ENCODE results near the gene FAM76A.
"Not testable (repeated sequence)": the region's sequence is repeated elsewhere in the genome, so short reads cannot be mapped to it uniquely, and the experiment has no call there.

FAM76A gene

GRCh38 chr1:27806758-27807157 lies 81.0 kb downstream of the FAM76A start:
- no peak overlapping the region for H2BK5ac ChIP-seq (ENCODE audit: low read length)
- no peak for DNase-seq
- no peak overlapping the region for H2BK120ac ChIP-seq (ENCODE audit: low read depth, low read length)
- H3K4me3 ChIP-seq (ENCODE audit: low read length) = no peak overlapping the region
- H3K27ac ChIP-seq (ENCODE audit: low read depth, low read length) = no peak overlapping the region
- H3K36me3 ChIP-seq (ENCODE audit: control insufficient read depth, insufficient read depth, low read length) = peaks cover 1% of the 10 kb centered on the region
- no peak overlapping the region for H3K4ac ChIP-seq (ENCODE audit: low read depth, low read length)
- no peak overlapping the region for H3K9ac ChIP-seq (ENCODE audit: low read length)
- no peak overlapping the region for H3K4me2 ChIP-seq (ENCODE audit: low read length)
- no peak overlapping the region for H4K8ac ChIP-seq (ENCODE audit: low read depth, low read length)
- no peaks in the 10 kb centered on the region for H3K27me3 ChIP-seq (ENCODE audit: insufficient read depth, low read length, poor library complexity)
- no peak overlapping the region for H2BK15ac ChIP-seq (replicated peaks; ENCODE audit: low read depth)
- H4K5ac ChIP-seq (ENCODE audit: low read length) = no peak overlapping the region
- WGBS (ENCODE audit: extremely low coverage, insufficient coverage, low lambda C conversion rate) = no CpG with 5 or more reads among the region's 7 CpGs
- no peak overlapping the region for H3K18ac ChIP-seq (ENCODE audit: low read length)
- H3K79me1 ChIP-seq (ENCODE audit: low read length) = no peaks in the 10 kb centered on the region
- no peaks in the 10 kb centered on the region for H3K4me1 ChIP-seq (ENCODE audit: control insufficient read depth, low read depth, low read length)
- H3K79me2 ChIP-seq (ENCODE audit: control insufficient read depth, insufficient read depth, low read length) = no peaks in the 10 kb centered on the region
- H3K23ac ChIP-seq (ENCODE audit: low read length) = no peak overlapping the region
- no peak overlapping the region for H2AK5ac ChIP-seq (ENCODE audit: low read length)
- no peak overlapping the region for H3K56ac ChIP-seq (ENCODE audit: low read length)

DNA sequence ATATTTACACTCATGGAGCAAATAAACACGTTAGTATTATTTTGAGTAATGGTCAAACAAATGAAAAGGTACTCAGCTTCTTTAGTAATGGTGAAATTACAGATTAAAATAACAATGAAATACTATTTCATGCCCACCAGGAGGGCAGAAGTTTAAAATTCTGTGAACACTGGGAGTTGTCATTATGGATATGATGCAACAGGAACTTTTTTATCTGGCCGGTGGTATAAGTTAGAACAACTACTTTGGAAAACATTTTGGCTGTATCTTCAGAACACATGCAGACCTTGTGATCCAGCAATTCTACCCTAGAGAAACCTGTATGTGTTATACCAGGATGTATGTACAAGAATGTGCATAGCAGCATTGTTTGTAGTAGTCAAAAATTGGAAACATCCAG lies 81.6 kb downstream of the FAM76A start:
- WGBS (ENCODE audit: extremely low coverage, insufficient coverage, low lambda C conversion rate) = no CpG with 5 or more reads among the region's 2 CpGs
- DNase-seq = no peak

DNA sequence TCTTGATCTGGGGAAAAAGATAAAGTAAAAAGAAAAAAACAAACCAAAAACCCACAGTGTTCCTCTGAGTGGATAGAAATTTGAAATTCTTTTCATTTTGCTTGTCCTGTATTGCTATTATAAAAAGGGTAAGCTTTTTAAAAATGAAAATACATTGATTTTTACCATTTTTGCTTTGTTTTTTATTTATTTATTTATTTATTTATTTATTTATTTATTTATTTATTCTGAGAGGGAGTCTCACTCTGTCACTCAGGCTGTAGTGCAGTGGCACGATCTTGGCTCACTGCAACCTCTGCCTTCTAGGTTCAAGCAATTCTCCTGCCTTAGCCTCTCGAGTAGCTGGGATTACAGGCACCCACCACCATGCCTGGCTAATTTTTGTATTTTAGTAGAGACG lies 82.4 kb downstream of the FAM76A start:
- not testable (repeated sequence) for H2AK5ac ChIP-seq (ENCODE audit: low read length); H2BK5ac ChIP-seq (ENCODE audit: low read length); H4K5ac ChIP-seq (ENCODE audit: low read length); H3K79me2 ChIP-seq (ENCODE audit: control insufficient read depth, insufficient read depth, low read length); H3K27me3 ChIP-seq (ENCODE audit: insufficient read depth, low read length, poor library complexity); H3K4me3 ChIP-seq (ENCODE audit: low read length); H2BK15ac ChIP-seq (replicated peaks; ENCODE audit: low read depth); H3K79me1 ChIP-seq (ENCODE audit: low read length); H3K56ac ChIP-seq (ENCODE audit: low read length); H3K4ac ChIP-seq (ENCODE audit: low read depth, low read length); DNase-seq; H4K8ac ChIP-seq (ENCODE audit: low read depth, low read length); H3K4me2 ChIP-seq (ENCODE audit: low read length); H2BK120ac ChIP-seq (ENCODE audit: low read depth, low read length); H3K27ac ChIP-seq (ENCODE audit: low read depth, low read length); H3K9ac ChIP-seq (ENCODE audit: low read length); H3K36me3 ChIP-seq (ENCODE audit: control insufficient read depth, insufficient read depth, low read length); H3K18ac ChIP-seq (ENCODE audit: low read length); H3K4me1 ChIP-seq (ENCODE audit: control insufficient read depth, low read depth, low read length); H3K23ac ChIP-seq (ENCODE audit: low read length)
- WGBS (ENCODE audit: extremely low coverage, insufficient coverage, low lambda C conversion rate) = no CpG with 5 or more reads among the region's 3 CpGs

More for the DNA sequence above, 81.6 kb downstream of the FAM76A start:
- H4K8ac ChIP-seq (ENCODE audit: low read depth, low read length) = no peak overlapping the region
- H3K4me2 ChIP-seq (ENCODE audit: low read length) = no peak overlapping the region
- no peak overlapping the region for H3K23ac ChIP-seq (ENCODE audit: low read length)
- no peak overlapping the region for H2BK120ac ChIP-seq (ENCODE audit: low read depth, low read length)
- H3K79me1 ChIP-seq (ENCODE audit: low read length) = no peaks in the 10 kb centered on the region
- H3K9ac ChIP-seq (ENCODE audit: low read length) = no peak overlapping the region
- H3K27me3 ChIP-seq (ENCODE audit: insufficient read depth, low read length, poor library complexity) = no peaks in the 10 kb centered on the region
- no peak overlapping the region for H4K5ac ChIP-seq (ENCODE audit: low read length)
- no peak overlapping the region for H2BK5ac ChIP-seq (ENCODE audit: low read length)
- H3K4me1 ChIP-seq (ENCODE audit: control insufficient read depth, low read depth, low read length) = no peaks in the 10 kb centered on the region
- no peak overlapping the region for H2BK15ac ChIP-seq (replicated peaks; ENCODE audit: low read depth)
- H3K4ac ChIP-seq (ENCODE audit: low read depth, low read length) = no peak overlapping the region
- H3K36me3 ChIP-seq (ENCODE audit: control insufficient read depth, insufficient read depth, low read length) = peaks cover 1% of the 10 kb centered on the region
- H3K79me2 ChIP-seq (ENCODE audit: control insufficient read depth, insufficient read depth, low read length) = no peaks in the 10 kb centered on the region
- no peak overlapping the region for H3K4me3 ChIP-seq (ENCODE audit: low read length)
- H3K18ac ChIP-seq (ENCODE audit: low read length) = no peak overlapping the region
- H3K56ac ChIP-seq (ENCODE audit: low read length) = no peak overlapping the region
- no peak overlapping the region for H3K27ac ChIP-seq (ENCODE audit: low read depth, low read length)
- no peak overlapping the region for H2AK5ac ChIP-seq (ENCODE audit: low read length)

- H3K79me1 ChIP-seq (ENCODE audit: low read length) = no peaks in the 10 kb centered on the region
- no peak overlapping the region for H3K9ac ChIP-seq (ENCODE audit: low read length)
- H3K4me1 ChIP-seq (ENCODE audit: control insufficient read depth, low read depth, low read length) = no peaks in the 10 kb centered on the region
- no peak overlapping the region for H3K4me3 ChIP-seq (ENCODE audit: low read length)
- no peak overlapping the region for H3K4me2 ChIP-seq (ENCODE audit: low read length)
- no peak overlapping the region for H3K18ac ChIP-seq (ENCODE audit: low read length)
- no peak overlapping the region for H2BK120ac ChIP-seq (ENCODE audit: low read depth, low read length)
- peaks cover 1% of the 10 kb centered on the region for H3K36me3 ChIP-seq (ENCODE audit: control insufficient read depth, insufficient read depth, low read length)
- H4K8ac ChIP-seq (ENCODE audit: low read depth, low read length) = no peak overlapping the region
- no peaks in the 10 kb centered on the region for H3K79me2 ChIP-seq (ENCODE audit: control insufficient read depth, insufficient read depth, low read length)
- H3K27ac ChIP-seq (ENCODE audit: low read depth, low read length) = no peak overlapping the region
- H2AK5ac ChIP-seq (ENCODE audit: low read length) = no peak overlapping the region
- H3K56ac ChIP-seq (ENCODE audit: low read length) = no peak overlapping the region
- no CpG with 5 or more reads among the region's 1 CpG for WGBS (ENCODE audit: extremely low coverage, insufficient coverage, low lambda C conversion rate)
- no peak overlapping the region for H4K5ac ChIP-seq (ENCODE audit: low read length)
- H2BK15ac ChIP-seq (replicated peaks; ENCODE audit: low read depth) = no peak overlapping the region
- no peaks in the 10 kb centered on the region for H3K27me3 ChIP-seq (ENCODE audit: insufficient read depth, low read length, poor library complexity)
- no peak overlapping the region for H3K4ac ChIP-seq (ENCODE audit: low read depth, low read length)
- no peak for DNase-seq
- H2BK5ac ChIP-seq (ENCODE audit: low read length) = no peak overlapping the region
- no peak overlapping the region for H3K23ac ChIP-seq (ENCODE audit: low read length)
These were observed 84.1 kb downstream of the FAM76A start for GRCh38 chr1:27809883-27810282.

- no peak overlapping the region for H2BK5ac ChIP-seq (ENCODE audit: low read length)
- WGBS (ENCODE audit: extremely low coverage, insufficient coverage, low lambda C conversion rate) = no CpG with 5 or more reads among the region's 6 CpGs
These were observed 86.2 kb downstream of the FAM76A start for GRCh38 chr1:27811741-27812500.

More at GRCh38 chr1:27811741-27812500, 86.2 kb downstream of the FAM76A start:
- no peak overlapping the region for H3K23ac ChIP-seq (ENCODE audit: low read length)
- no peak overlapping the region for H3K9ac ChIP-seq (ENCODE audit: low read length)
- no peak overlapping the region for H3K56ac ChIP-seq (ENCODE audit: low read length)
- H4K5ac ChIP-seq (ENCODE audit: low read length) = no peak overlapping the region
- H3K4me1 ChIP-seq (ENCODE audit: control insufficient read depth, low read depth, low read length) = no peaks in the 10 kb centered on the region
- no peak overlapping the region for H3K4me3 ChIP-seq (ENCODE audit: low read length)
- no peak overlapping the region for H3K4ac ChIP-seq (ENCODE audit: low read depth, low read length)
- H3K79me1 ChIP-seq (ENCODE audit: low read length) = no peaks in the 10 kb centered on the region
- H3K4me2 ChIP-seq (ENCODE audit: low read length) = no peak overlapping the region
- no peaks in the 10 kb centered on the region for H3K27me3 ChIP-seq (ENCODE audit: insufficient read depth, low read length, poor library complexity)
- no peak overlapping the region for H2BK15ac ChIP-seq (replicated peaks; ENCODE audit: low read depth)
- DNase-seq = no peak
- no peaks in the 10 kb centered on the region for H3K79me2 ChIP-seq (ENCODE audit: control insufficient read depth, insufficient read depth, low read length)
- H4K8ac ChIP-seq (ENCODE audit: low read depth, low read length) = no peak overlapping the region
- no peak overlapping the region for H3K18ac ChIP-seq (ENCODE audit: low read length)
- H3K36me3 ChIP-seq (ENCODE audit: control insufficient read depth, insufficient read depth, low read length) = no peaks in the 10 kb centered on the region
- H2AK5ac ChIP-seq (ENCODE audit: low read length) = no peak overlapping the region
- no peak overlapping the region for H3K27ac ChIP-seq (ENCODE audit: low read depth, low read length)
- no peak overlapping the region for H2BK120ac ChIP-seq (ENCODE audit: low read depth, low read length)

Measured in mesendoderm (in vitro differentiated cells).